DOHH2 (cell line): ENCODE results near the gene DHRS7B.

Source experiments
- H3F3A ChIP-seq: fragments of 200-600 bp; sonication (generic), shearing (Covaris generic); 2 replicates; pipeline ENCODE4 v1.6.0; 2016; ENCODE audit warnings: antibody characterized with exemption, mild to moderate bottlenecking; ENCODE audit not compliant: control insufficient read depth, insufficient read depth
- H3K27ac ChIP-seq: fragments of 200-600 bp; sonication (generic); 2 replicates; pipeline ENCODE4 v1.5.1; 2014; ENCODE audit warnings: low read depth, mild to moderate bottlenecking, low read length, moderate library complexity
- H3K27me3 ChIP-seq: fragments of 200-600 bp; sonication (generic); 2 replicates; pipeline ENCODE4 v1.6.1; 2014; ENCODE audit warnings: mild to moderate bottlenecking, low read length, mixed read lengths; ENCODE audit not compliant: control insufficient read depth
- H3K36me3 ChIP-seq: fragments of 200-600 bp; sonication (generic); 2 replicates; pipeline ENCODE4 v1.6.1; 2014; ENCODE audit warnings: mild to moderate bottlenecking, low read length, moderate library complexity, mixed read lengths; ENCODE audit not compliant: control insufficient read depth
- H3K4me1 ChIP-seq: fragments of 200-600 bp; sonication (generic); 2 replicates; pipeline ENCODE4 v1.6.1; 2014; ENCODE audit warnings: mild to moderate bottlenecking, low read length, mixed read lengths; ENCODE audit not compliant: control insufficient read depth
- H3K4me2 ChIP-seq: fragments of 200-600 bp; sonication (generic); 2 replicates; pipeline ENCODE4 v1.6.0; 2014; ENCODE audit warnings: mild to moderate bottlenecking, low read length, moderate library complexity
- H3K4me3 ChIP-seq: fragments of 200-600 bp; sonication (generic); 2 replicates; pipeline ENCODE4 v1.5.1; 2014; ENCODE audit warnings: mild to moderate bottlenecking, low read length, mixed read lengths
- H3K79me2 ChIP-seq: fragments of 200-600 bp; sonication (generic); 2 replicates; pipeline ENCODE4 v1.6.1; 2014; ENCODE audit warnings: mild to moderate bottlenecking, low read length, mixed read lengths; ENCODE audit not compliant: control insufficient read depth
- H3K9me2 ChIP-seq: fragments of 200-600 bp; sonication (generic); replicated peaks from 2 replicates; pipeline ENCODE4 v1.6.1; 2014; ENCODE audit warnings: mild to moderate bottlenecking, low read length, mixed read lengths; ENCODE audit not compliant: control insufficient read depth
- H3K9me3 ChIP-seq: fragments of 200-600 bp; sonication (generic); 2 replicates; pipeline ENCODE4 v1.6.1; 2014; ENCODE audit warnings: antibody characterized with exemption, low read length, mixed read lengths; ENCODE audit not compliant: control insufficient read depth, insufficient read depth
- H4K20me1 ChIP-seq: fragments of 200-600 bp; sonication (generic); 2 replicates; pipeline ENCODE4 v1.6.0; 2014; ENCODE audit warnings: low read depth, mild to moderate bottlenecking, antibody characterized with exemption, low read length, moderate library complexity; ENCODE audit not compliant: control insufficient read depth, insufficient read depth
- EZH2phosphoT487 ChIP-seq: fragments of 200-600 bp; sonication (generic); IDR thresholded peaks from 2 replicates; pipeline ENCODE4 v1.6.1; 2017; ENCODE audit warnings: borderline replicate concordance, mild to moderate bottlenecking, antibody characterized with exemption, low read length, moderate library complexity, mixed read lengths
- TF ChIP-seq, protein P1 (sequence below): fragments of 200-600 bp; sonication (generic); IDR thresholded peaks from one replicate; pipeline ENCODE4 v1.5.1; 2014; ENCODE audit warnings: antibody characterized with exemption, mild to moderate bottlenecking, low read depth, low read length; ENCODE audit not compliant: poor library complexity, severe bottlenecking

Gene DHRS7B

DNA sequence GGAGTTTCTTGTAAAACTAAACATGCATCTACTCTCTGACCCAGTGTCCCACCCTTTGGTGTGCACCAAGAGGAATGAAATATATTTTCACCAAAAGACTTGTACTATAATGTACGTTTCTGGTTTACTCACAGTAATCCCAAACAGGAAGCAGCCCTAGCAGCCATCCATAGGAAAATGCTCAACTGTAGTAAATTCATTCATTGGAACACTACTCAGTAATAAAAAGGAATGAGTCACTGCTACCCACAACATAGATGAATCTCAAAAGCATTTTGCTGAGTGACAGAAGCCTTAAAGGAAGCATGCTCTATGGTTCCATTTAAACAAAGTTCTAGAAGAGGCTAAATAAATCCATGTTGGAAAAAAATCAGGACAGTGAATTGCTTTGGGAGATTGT, 37.6 kb upstream of the DHRS7B start:
- Histone ChIP-seq H3K27ac (no peak overlapping the region), H3K9me2 (no peaks in the 10 kb centered on the region), H3K4me1 (peaks cover 31% of the 10 kb centered on the region), H3K27me3 (no peaks in the 10 kb centered on the region), H4K20me1 (no peaks in the 10 kb centered on the region), H3F3A (no peaks in the 10 kb centered on the region; the same call in 1 of the 2 replicates), H3K79me2 (no peaks in the 10 kb centered on the region), H3K36me3 (no peaks in the 10 kb centered on the region), H3K4me3 (no peak overlapping the region), H3K9me3 (peaks cover 10% of the 10 kb centered on the region), H3K4me2 (peak overlapping the region; percentile 63; the same call in 1 of the 2 replicates)
- TF ChIP-seq, protein P1, sequence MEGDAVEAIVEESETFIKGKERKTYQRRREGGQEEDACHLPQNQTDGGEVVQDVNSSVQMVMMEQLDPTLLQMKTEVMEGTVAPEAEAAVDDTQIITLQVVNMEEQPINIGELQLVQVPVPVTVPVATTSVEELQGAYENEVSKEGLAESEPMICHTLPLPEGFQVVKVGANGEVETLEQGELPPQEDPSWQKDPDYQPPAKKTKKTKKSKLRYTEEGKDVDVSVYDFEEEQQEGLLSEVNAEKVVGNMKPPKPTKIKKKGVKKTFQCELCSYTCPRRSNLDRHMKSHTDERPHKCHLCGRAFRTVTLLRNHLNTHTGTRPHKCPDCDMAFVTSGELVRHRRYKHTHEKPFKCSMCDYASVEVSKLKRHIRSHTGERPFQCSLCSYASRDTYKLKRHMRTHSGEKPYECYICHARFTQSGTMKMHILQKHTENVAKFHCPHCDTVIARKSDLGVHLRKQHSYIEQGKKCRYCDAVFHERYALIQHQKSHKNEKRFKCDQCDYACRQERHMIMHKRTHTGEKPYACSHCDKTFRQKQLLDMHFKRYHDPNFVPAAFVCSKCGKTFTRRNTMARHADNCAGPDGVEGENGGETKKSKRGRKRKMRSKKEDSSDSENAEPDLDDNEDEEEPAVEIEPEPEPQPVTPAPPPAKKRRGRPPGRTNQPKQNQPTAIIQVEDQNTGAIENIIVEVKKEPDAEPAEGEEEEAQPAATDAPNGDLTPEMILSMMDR: no peak
- TF ChIP-seq EZH2phosphoT487: no peak

DNA sequence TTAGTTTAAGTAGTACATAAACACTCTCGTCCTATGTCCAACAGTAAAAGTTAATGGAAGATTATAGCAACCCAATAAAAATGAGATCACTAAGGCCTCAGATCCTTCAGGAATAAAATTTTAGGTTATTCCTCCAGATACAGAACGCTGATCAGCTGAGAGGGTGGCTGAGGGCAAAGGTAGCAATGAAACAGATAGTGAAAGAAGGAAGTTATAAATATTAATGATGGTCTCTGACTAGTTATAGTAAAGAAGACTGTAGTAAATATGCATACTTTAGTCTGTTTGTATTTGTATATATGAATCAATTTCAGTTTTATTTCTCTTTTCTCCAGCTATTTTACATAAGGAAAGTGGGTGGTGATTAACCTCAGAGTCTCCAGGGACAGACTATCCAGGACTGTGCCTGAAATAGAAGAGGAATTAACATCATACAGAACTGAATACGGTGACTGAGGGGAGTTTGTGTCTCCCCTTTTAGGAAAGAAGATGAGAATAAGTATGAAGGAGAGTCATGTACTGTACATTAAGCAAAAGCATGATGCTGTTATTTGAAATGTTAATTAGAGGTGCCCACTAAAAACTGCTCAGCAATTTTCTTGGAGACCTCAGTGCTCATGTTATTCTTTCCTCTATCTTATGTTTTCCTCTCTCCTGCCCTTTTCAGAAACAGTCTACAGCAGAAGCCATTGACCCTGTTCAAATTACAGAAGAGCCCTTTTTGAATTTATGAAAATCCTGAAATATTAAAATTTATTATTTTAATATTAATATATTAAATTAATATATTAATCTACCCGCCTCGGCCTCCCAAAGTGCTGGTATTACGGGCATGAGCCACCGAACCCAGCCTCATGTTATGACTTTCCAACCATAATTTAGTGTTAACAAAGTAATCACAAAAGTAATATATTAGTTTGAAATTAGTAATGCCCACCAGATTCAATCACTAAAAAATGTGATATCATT, 36.5 kb upstream of the DHRS7B start:
- Histone ChIP-seq H3K4me1 (peaks cover 34% of the 10 kb centered on the region), H3K79me2 (no peaks in the 10 kb centered on the region), H3K9me3 (peaks cover 4% of the 10 kb centered on the region; the same call in 1 of the 2 replicates), H3K9me2 (no peaks in the 10 kb centered on the region), H3K36me3 (no peaks in the 10 kb centered on the region), H3K4me3 (peak overlapping the region; percentile 36), H3K4me2 (peak overlapping the region; percentile 63), H3K27ac (no peak overlapping the region), H3K27me3 (no peaks in the 10 kb centered on the region), H4K20me1 (no peaks in the 10 kb centered on the region), H3F3A (no peaks in the 10 kb centered on the region; the same call in 1 of the 2 replicates)
- TF ChIP-seq, protein P1: no peak
- no peak for TF ChIP-seq EZH2phosphoT487

DNA sequence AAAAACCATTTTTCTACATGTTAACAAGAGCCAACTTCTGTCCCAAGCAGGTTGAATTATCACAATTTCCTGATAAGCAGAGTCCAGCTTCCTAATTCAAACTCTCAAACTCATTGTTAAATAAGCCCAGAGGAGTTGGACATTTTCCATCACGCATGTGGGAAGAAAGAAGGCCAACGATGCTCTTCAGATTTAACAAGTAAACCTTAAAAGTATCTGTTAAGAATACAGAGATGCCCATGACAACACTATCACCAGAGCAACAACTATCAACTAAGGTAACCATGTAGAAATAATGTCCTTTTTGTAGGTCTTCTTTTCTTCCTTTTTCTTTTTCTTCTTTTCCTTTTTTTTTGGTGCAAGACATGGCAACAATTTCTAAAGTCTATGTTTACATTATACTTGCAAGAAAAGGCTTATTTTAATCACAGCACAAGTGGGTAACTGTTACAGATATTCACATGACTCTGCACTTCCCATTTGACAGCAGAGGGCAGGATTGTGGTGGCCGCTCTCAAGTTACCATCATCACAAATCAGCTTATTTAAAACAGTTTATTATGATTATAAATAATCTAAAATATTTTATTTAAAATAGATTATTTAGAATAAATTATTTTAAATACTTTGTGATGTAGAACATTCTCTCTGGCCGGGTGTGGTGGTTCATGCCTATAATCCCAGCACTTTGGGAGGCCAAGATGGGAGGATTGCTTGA, 35.7 kb upstream of the DHRS7B start:
- Histone ChIP-seq H4K20me1 (no peaks in the 10 kb centered on the region), H3K4me3 (no peak overlapping the region), H3K4me2 (peak overlapping the region; percentile 33; the same call in 1 of the 2 replicates), H3K79me2 (no peaks in the 10 kb centered on the region), H3K27ac (no peak overlapping the region), H3K9me2 (no peaks in the 10 kb centered on the region), H3K9me3 (no peaks in the 10 kb centered on the region), H3K27me3 (no peaks in the 10 kb centered on the region), H3K4me1 (peaks cover 36% of the 10 kb centered on the region), H3K36me3 (no peaks in the 10 kb centered on the region), H3F3A (peaks cover 3% of the 10 kb centered on the region)
- no peak for TF ChIP-seq EZH2phosphoT487
- TF ChIP-seq, protein P1: no peak
